Neural cell (in vitro differentiated cells): ENCODE measurements around the gene ZNF814. TPM values are rescaled to one million over a fixed set of nuclear protein-coding genes. Genes with fewer than 3 reads are reported as not detected.
A peak's percentile ranks its signal among the peaks of the same experiment; 100 is the strongest.
"Not testable (repeated sequence)": the region's sequence is repeated elsewhere in the genome, so short reads cannot be mapped to it uniquely, and the experiment has no call there.

Experiments
- H2AFZ ChIP-seq: fragments of 200-600, 300-800 bp; sonication (generic), shearing (Covaris generic); 2 replicates; pipeline ENCODE4 v1.6.0; 2014; ENCODE audit warnings: low read depth, mild to moderate bottlenecking, antibody characterized with exemption, low read length, moderate library complexity
- H3F3A ChIP-seq: fragments of 200-600 bp; shearing (Covaris generic); 2 replicates; pipeline ENCODE4 v1.6.1; 2016; ENCODE audit warnings: mild to moderate bottlenecking, moderate library complexity, mixed read lengths, antibody characterized with exemption, low read length; ENCODE audit not compliant: insufficient read depth, poor library complexity, severe bottlenecking
- H3K27ac ChIP-seq: fragments of 200-600, 300-800 bp; sonication (generic), shearing (Covaris generic); 2 replicates; pipeline ENCODE4 v1.5.1; 2014; ENCODE audit warnings: mild to moderate bottlenecking, low read length, moderate library complexity
- H3K27me3 ChIP-seq: fragments of 300-800, 200-600 bp; sonication (generic), shearing (Covaris generic); 2 replicates; pipeline ENCODE4 v1.6.0; 2014; ENCODE audit warnings: mild to moderate bottlenecking, low read depth, low read length, moderate library complexity; ENCODE audit not compliant: insufficient read depth
- H3K36me3 ChIP-seq: fragments of 300-800, 200-600 bp; sonication (generic), shearing (Covaris generic); 2 replicates; pipeline ENCODE4 v1.5.1; 2014; ENCODE audit warnings: mild to moderate bottlenecking, antibody characterized with exemption, low read length, moderate library complexity; ENCODE audit not compliant: insufficient read depth
- H3K4me2 ChIP-seq: fragments of 300-800, 200-600 bp; sonication (generic), shearing (Covaris generic); 2 replicates; pipeline ENCODE4 v1.6.0; 2014; ENCODE audit warnings: mild to moderate bottlenecking, low read length
- H3K4me3 ChIP-seq: fragments of 300-800, 200-600 bp; sonication (generic), shearing (Covaris generic); 2 replicates; pipeline ENCODE4 v1.5.1; 2014; ENCODE audit warnings: mild to moderate bottlenecking, low read length, moderate library complexity
- H3K79me2 ChIP-seq: fragments of 200-600 bp; shearing (Covaris generic); replicated peaks from 2 replicates; pipeline ENCODE4 v1.6.0; 2014; ENCODE audit warnings: mild to moderate bottlenecking, low read length, moderate library complexity; ENCODE audit not compliant: insufficient read depth
- H3K9ac ChIP-seq: fragments of 300-800, 200-600 bp; sonication (generic), shearing (Covaris generic); 2 replicates; pipeline ENCODE4 v1.6.1; 2016; ENCODE audit warnings: mild to moderate bottlenecking, low read length, mixed read lengths
- H3K9me2 ChIP-seq: fragments of 200-600 bp; shearing (Covaris generic); 2 replicates; pipeline ENCODE4 v1.6.1; 2016; ENCODE audit warnings: mild to moderate bottlenecking, low read length, mixed read lengths; ENCODE audit not compliant: insufficient read depth
- H3K9me3 ChIP-seq: fragments of 200-600, 300-800 bp; sonication (generic), shearing (Covaris generic); 2 replicates; pipeline ENCODE4 v1.6.1; 2016; ENCODE audit warnings: mild to moderate bottlenecking, mixed run types, low read length, moderate library complexity, mixed read lengths
- H4K20me1 ChIP-seq: fragments of 200-600 bp; shearing (Covaris generic); 2 replicates; pipeline ENCODE4 v1.6.1; 2016; ENCODE audit warnings: mild to moderate bottlenecking, mixed run types; ENCODE audit not compliant: insufficient read depth
- EP300 ChIP-seq: fragments of 450-650 bp; conservative IDR thresholded peaks from 2 replicates; pipeline ENCODE4 v1.6.1; 2014; ENCODE audit warnings: antibody characterized with exemption, mild to moderate bottlenecking, moderate library complexity; ENCODE audit not compliant: poor library complexity, severe bottlenecking
- EZH2 ChIP-seq: fragments of 200-600, 300-800 bp; shearing (Covaris generic), sonication (generic); IDR thresholded peaks from 2 replicates; pipeline ENCODE4 v1.6.1; 2014; ENCODE audit warnings: antibody characterized with exemption, low read length, borderline replicate concordance, mild to moderate bottlenecking; ENCODE audit not compliant: insufficient read depth, poor library complexity, severe bottlenecking
- MXI1 ChIP-seq: fragments of 450-650 bp; conservative IDR thresholded peaks from 2 replicates; pipeline ENCODE4 v1.6.1; 2014; ENCODE audit warnings: antibody characterized with exemption, mild to moderate bottlenecking; ENCODE audit not compliant: poor library complexity, severe bottlenecking
- POLR2AphosphoS5 ChIP-seq: IDR thresholded peaks from 2 replicates; pipeline ENCODE4 v1.6.1; 2012
- RAD21 ChIP-seq: fragments of 450-650 bp; conservative IDR thresholded peaks from 2 replicates; pipeline ENCODE4 v1.6.1; 2014; ENCODE audit warnings: antibody characterized with exemption, mild to moderate bottlenecking, moderate library complexity
- SMC3 ChIP-seq: fragments of 450-650 bp; conservative IDR thresholded peaks from 2 replicates; pipeline ENCODE4 v1.6.1; 2014; ENCODE audit warnings: antibody characterized with exemption, mild to moderate bottlenecking, moderate library complexity; ENCODE audit not compliant: poor library complexity
- TAF1 ChIP-seq: IDR thresholded peaks from 2 replicates; pipeline ENCODE4 v1.6.1; 2012; ENCODE audit warnings: low read depth
- polyA plus RNA-seq: library from polyadenylated mRNA; depleted of rRNA; stranded (reverse); fragments of >200 nt; gene quantifications from 2 replicates; pipeline ENCODE4 v1.2.3, GENCODE V29; 2014
- TF ChIP-seq, protein P1 (sequence below): fragments of 450-650 bp; IDR thresholded peaks from 2 replicates; pipeline ENCODE4 v1.5.1; 2014; ENCODE audit warnings: antibody characterized with exemption, mild to moderate bottlenecking, moderate library complexity; ENCODE audit not compliant: poor library complexity, severe bottlenecking
- TF ChIP-seq, protein P2 (sequence below): IDR thresholded peaks from 2 replicates; pipeline ENCODE4 v1.6.1; 2012; ENCODE audit warnings: borderline replicate concordance

ZNF814 gene
- polyA plus RNA-seq, 1 donor from 2014 or later, result 17.7 TPM

DNA sequence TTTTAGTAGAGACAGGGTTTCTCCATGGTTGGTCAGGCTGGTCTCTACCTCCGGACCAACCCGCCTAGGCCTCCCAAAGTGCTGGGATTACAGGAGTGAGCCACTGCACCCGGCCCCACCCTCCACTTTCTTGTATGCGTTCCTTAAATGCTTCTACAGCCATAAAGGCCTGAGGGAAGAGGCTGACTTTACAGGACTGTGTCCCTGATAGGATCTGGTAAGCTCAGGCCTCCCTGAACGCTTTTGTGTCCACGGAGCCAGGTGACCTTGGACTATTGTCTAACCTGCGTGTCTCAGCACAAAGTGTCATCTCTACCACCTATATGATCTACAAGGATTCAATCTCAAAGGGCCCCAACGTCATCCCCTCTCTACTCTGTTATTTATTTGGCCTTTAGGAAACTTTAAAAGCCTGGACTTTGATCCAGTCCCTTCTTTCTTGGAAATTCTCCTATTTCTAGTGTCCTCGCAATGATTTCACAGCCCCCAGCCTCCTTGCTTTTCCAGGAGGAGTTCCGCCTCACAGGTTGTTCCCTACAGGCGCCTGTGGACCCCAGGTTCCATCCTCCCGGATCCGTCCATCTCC, 74.8 kb downstream of the ZNF814 start:
- Histone ChIP-seq H3K9ac (peak overlapping the region; percentile 83), H3K4me3 (peak overlapping the region; percentile 94), H3K4me2 (peak overlapping the region; percentile 70), H4K20me1 (no peaks in the 10 kb centered on the region), H3K9me2 (no peaks in the 10 kb centered on the region), H3K27ac (peak overlapping the region; percentile 79), H3K9me3 (no peaks in the 10 kb centered on the region), H3K36me3 (no peaks in the 10 kb centered on the region), H3F3A (no peaks in the 10 kb centered on the region), H2AFZ (peak overlapping the region; percentile 53), H3K27me3 (no peaks in the 10 kb centered on the region), H3K79me2 (peaks cover 6% of the 10 kb centered on the region)
- no peak for TF ChIP-seq TAF1
- no peak for TF ChIP-seq MXI1

DNA sequence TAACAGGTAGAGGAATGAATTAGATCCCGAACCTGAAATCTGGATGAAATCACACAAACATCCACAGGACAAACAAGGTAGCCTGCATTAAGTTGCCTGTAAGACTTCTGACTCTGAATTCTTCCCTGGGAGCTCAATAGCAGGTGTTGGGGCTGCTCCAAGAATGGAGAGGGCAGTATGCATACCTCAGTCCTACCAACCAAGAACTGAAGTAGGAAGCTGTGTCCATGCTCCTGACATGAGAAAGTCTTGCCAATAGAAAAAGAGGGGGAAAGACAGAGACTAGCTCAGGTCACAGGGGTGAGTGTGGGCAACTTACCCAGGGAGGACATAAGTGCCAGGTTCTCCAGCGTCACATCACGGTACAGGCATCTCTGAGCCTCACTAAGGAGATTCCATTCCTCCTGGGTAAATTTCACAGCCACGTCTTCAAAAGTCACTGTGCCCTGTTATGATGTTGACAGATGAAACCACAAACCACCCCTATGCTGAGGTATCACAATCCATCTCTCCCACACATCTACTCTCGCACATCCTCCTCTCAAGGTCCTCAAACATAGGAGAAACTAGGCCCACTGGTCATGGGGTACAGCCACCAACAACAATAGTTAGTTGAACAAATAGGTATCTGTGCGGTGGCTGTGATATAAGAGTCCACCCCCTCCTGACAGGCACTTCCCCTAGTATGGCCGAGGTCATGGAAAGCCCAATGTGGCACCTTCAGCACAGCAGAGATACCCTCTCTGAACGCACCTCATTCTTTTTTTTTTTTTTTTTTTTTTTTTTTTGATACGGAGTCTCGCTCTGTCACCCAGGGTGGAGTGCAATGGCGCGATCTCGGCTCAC, 75.6 kb downstream of the ZNF814 start:
- not testable (repeated sequence) for H3K9me3 ChIP-seq, H3K9me2 ChIP-seq, H3K36me3 ChIP-seq, H3K27me3 ChIP-seq, H3F3A ChIP-seq, H4K20me1 ChIP-seq, H3K27ac ChIP-seq, H3K4me2 ChIP-seq, H3K9ac ChIP-seq, H3K79me2 ChIP-seq, H2AFZ ChIP-seq
- peak overlapping the region; percentile 94 for H3K4me3 ChIP-seq

DNA sequence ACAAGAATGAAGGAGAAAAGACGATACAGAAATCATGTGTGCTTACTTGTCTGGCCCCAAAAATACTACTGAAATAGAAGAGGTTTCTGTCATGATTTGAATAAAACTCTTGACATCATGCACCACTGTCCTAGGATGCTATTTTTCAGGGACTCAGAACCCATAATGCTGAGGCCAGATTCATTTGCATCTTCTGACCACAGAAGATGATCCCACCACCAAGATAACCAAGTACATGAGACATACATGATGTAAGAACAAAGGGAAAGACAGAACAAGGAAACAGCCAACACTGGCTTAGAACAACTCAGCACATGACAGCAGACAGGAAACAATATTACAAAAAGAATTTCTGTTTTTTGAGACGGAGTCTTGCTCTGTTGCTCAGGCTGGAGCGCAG, 76.6 kb downstream of the ZNF814 start:
- Histone ChIP-seq H3F3A (no peaks in the 10 kb centered on the region), H3K4me3 (peak overlapping the region; percentile 94), H3K9ac (no peak overlapping the region), H3K4me2 (no peak overlapping the region), H4K20me1 (no peaks in the 10 kb centered on the region), H3K9me2 (no peaks in the 10 kb centered on the region), H3K27me3 (no peaks in the 10 kb centered on the region), H3K36me3 (no peaks in the 10 kb centered on the region), H2AFZ (no peak overlapping the region), H3K79me2 (peaks cover 9% of the 10 kb centered on the region), H3K9me3 (no peaks in the 10 kb centered on the region), H3K27ac (no peak overlapping the region)
- TF ChIP-seq TAF1 (no peak), POLR2AphosphoS5 (no peak), EP300 (no peak), SMC3 (no peak), MXI1 (no peak), RAD21 (no peak), EZH2 (no peak)
- TF ChIP-seq, protein P1, sequence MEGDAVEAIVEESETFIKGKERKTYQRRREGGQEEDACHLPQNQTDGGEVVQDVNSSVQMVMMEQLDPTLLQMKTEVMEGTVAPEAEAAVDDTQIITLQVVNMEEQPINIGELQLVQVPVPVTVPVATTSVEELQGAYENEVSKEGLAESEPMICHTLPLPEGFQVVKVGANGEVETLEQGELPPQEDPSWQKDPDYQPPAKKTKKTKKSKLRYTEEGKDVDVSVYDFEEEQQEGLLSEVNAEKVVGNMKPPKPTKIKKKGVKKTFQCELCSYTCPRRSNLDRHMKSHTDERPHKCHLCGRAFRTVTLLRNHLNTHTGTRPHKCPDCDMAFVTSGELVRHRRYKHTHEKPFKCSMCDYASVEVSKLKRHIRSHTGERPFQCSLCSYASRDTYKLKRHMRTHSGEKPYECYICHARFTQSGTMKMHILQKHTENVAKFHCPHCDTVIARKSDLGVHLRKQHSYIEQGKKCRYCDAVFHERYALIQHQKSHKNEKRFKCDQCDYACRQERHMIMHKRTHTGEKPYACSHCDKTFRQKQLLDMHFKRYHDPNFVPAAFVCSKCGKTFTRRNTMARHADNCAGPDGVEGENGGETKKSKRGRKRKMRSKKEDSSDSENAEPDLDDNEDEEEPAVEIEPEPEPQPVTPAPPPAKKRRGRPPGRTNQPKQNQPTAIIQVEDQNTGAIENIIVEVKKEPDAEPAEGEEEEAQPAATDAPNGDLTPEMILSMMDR, result no peak
- TF ChIP-seq, protein P2, sequence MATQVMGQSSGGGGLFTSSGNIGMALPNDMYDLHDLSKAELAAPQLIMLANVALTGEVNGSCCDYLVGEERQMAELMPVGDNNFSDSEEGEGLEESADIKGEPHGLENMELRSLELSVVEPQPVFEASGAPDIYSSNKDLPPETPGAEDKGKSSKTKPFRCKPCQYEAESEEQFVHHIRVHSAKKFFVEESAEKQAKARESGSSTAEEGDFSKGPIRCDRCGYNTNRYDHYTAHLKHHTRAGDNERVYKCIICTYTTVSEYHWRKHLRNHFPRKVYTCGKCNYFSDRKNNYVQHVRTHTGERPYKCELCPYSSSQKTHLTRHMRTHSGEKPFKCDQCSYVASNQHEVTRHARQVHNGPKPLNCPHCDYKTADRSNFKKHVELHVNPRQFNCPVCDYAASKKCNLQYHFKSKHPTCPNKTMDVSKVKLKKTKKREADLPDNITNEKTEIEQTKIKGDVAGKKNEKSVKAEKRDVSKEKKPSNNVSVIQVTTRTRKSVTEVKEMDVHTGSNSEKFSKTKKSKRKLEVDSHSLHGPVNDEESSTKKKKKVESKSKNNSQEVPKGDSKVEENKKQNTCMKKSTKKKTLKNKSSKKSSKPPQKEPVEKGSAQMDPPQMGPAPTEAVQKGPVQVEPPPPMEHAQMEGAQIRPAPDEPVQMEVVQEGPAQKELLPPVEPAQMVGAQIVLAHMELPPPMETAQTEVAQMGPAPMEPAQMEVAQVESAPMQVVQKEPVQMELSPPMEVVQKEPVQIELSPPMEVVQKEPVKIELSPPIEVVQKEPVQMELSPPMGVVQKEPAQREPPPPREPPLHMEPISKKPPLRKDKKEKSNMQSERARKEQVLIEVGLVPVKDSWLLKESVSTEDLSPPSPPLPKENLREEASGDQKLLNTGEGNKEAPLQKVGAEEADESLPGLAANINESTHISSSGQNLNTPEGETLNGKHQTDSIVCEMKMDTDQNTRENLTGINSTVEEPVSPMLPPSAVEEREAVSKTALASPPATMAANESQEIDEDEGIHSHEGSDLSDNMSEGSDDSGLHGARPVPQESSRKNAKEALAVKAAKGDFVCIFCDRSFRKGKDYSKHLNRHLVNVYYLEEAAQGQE, result no peak

DNA sequence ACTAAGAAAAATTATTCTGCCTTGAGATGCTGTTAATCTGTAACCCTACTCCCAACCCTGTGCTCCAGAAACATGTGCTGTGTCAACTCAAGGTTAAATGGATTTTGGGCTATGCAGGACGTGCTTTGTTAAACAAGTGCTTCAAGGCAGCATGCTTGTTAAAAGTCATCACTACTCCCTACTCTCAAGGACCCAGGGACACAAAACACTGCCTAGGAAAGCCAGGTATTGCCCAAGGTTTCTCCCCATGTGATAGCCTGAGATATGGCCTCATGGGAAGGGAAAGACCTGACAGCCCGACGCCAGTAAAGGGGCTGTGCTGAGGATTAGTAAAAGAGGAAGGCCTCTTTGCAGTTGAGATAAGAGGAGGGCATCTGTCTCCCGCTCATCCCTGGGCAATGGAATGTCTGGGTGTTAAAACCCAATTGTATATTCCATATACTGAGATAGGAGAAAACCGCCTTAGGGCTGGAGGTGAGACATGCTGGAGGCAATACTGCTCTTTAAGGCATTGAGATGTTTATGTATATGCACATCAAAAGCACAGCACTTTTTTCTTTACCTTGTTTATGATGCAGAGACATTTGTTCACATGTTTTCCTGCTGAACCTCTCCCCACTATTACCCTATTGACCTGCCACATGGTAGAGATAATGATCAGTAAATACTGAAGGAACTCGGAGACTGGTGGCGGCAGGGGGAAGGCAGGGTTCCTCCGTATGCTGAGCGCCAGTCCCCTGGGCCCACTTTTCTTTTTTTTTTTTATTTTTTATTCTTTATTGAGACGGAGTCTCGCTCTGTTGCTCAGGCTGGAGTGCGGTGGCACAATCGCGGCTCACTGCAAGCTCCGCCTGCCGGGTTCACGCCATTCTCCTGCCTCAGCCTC, 78.2 kb downstream of the ZNF814 start:
- not testable (repeated sequence) for H3K4me3 ChIP-seq, H2AFZ ChIP-seq, H3K27ac ChIP-seq, H3K79me2 ChIP-seq, H4K20me1 ChIP-seq, H3K4me2 ChIP-seq, H3K9me3 ChIP-seq, H3K9ac ChIP-seq, H3K9me2 ChIP-seq, H3F3A ChIP-seq, H3K36me3 ChIP-seq, H3K27me3 ChIP-seq
